Measurements from ENCODE around the gene PGAM5. TPM values are rescaled to one million over a fixed set of nuclear protein-coding genes. Genes with fewer than 3 reads are reported as not detected.

PGAM5 gene
- total and polyA plus RNA-seq, 3 donors from 2014 or later, result 37.2 to 48.0 (median 40.9) TPM

DNA sequence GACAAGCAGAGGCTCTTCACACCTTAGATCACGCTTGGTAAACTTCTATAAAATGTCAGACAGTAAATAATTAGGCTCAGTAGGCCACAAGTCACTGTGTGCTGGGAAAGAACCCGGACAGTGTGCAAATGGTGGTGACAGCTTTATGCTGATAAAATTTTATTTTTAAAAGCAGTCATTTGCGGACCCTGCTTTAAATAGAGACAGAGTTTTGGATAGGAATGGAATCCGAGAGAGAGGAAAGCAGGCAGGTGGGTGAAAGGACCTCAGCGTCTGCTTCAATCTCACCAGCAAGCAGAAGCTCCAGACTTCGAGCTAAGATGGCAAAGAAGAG lies 29.6 kb downstream of the PGAM5 start:
- 86 to 90% methylated on average over 6 of the region's 6 CpGs for WGBS, 2 donors
- Histone ChIP-seq H3K36me3 (ENCODE audit: low read depth, missing control alignments) (no peaks in the 10 kb centered on the region), H3K4me3 (no peak overlapping the region), H3K27me3 (no peaks in the 10 kb centered on the region), H3K9me3 (no peaks in the 10 kb centered on the region), H3K4me1 (no peaks in the 10 kb centered on the region), H3K27ac (no peak overlapping the region)
- intact Hi-C loops (cut with DNase I; ENCODE audit: low total_unique reads), result no loop called here
- TF ChIP-seq POLR2A (IDR thresholded peaks at IDR 0.05), result no peak
- TF ChIP-seq, protein P1, sequence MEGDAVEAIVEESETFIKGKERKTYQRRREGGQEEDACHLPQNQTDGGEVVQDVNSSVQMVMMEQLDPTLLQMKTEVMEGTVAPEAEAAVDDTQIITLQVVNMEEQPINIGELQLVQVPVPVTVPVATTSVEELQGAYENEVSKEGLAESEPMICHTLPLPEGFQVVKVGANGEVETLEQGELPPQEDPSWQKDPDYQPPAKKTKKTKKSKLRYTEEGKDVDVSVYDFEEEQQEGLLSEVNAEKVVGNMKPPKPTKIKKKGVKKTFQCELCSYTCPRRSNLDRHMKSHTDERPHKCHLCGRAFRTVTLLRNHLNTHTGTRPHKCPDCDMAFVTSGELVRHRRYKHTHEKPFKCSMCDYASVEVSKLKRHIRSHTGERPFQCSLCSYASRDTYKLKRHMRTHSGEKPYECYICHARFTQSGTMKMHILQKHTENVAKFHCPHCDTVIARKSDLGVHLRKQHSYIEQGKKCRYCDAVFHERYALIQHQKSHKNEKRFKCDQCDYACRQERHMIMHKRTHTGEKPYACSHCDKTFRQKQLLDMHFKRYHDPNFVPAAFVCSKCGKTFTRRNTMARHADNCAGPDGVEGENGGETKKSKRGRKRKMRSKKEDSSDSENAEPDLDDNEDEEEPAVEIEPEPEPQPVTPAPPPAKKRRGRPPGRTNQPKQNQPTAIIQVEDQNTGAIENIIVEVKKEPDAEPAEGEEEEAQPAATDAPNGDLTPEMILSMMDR (IDR thresholded peaks at IDR 0.05), result no peak
- DNase-seq, result no peak

DNA sequence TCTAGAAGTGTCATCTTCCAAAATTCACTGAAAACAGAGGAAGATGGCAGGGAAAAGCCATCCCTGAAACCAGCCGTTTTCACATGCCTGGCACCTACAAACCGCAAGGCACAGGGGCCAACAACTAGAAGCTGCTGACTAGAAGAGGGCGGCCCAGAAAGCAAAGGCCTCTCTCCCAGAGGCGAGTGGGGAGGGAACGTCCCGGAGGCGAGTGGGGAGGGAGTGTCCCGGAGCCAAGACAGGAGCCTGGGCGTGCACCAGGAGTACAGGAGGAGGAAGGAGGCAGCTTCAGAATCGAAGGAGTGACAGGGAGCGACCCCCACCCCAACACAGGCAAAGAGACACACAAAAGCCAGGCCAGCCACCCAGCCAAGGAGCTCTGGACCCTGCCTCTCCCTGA lies 30.0 kb downstream of the PGAM5 start:
- DNase-seq, result no peak
- no peaks in the 10 kb centered on the region for H3K4me1 ChIP-seq
- no peaks in the 10 kb centered on the region for H3K36me3 ChIP-seq (ENCODE audit: low read depth, missing control alignments)
- no peak for TF ChIP-seq POLR2A (IDR thresholded peaks at IDR 0.05)
- TF ChIP-seq, protein P1 (IDR thresholded peaks at IDR 0.05), result no peak
- H3K27ac ChIP-seq, result no peak overlapping the region
- no peak overlapping the region for H3K4me3 ChIP-seq
- 86 to 93% methylated on average over 11 of the region's 11 CpGs for WGBS, 2 donors
- intact Hi-C loops (cut with DNase I; ENCODE audit: low total_unique reads), result no loop called here
- H3K27me3 ChIP-seq, result no peaks in the 10 kb centered on the region
- no peaks in the 10 kb centered on the region for H3K9me3 ChIP-seq

DNA sequence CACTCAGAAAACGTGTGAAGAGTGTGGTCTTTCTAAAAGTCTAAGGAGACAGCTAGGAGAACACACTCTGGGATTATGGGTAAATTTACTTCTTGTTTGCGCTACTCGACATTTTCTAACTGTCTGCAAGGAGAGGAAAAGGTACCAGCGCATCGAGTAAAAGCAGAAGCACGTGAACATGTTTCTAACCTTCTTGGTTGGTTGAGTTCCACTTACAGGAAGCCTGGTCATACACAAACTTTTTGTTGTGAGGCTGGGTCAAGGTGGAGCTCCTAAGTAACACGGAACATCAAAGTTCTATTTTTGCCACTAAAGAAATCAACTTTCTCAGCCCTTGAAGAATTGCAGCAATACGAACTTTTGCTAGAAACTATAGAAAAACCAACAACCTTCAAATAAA lies 31.0 kb downstream of the PGAM5 start:
- 90 to 92% methylated on average over 8 of the region's 8 CpGs for WGBS, 2 donors
- H3K4me3 ChIP-seq, result no peak overlapping the region
- H3K36me3 ChIP-seq (ENCODE audit: low read depth, missing control alignments), result no peaks in the 10 kb centered on the region
- H3K27me3 ChIP-seq, result no peaks in the 10 kb centered on the region
- intact Hi-C loops (cut with DNase I; ENCODE audit: low total_unique reads), result no loop called here
- no peak for DNase-seq
- H3K4me1 ChIP-seq, result no peaks in the 10 kb centered on the region
- no peak for TF ChIP-seq POLR2A (IDR thresholded peaks at IDR 0.05)
- TF ChIP-seq, protein P1 (IDR thresholded peaks at IDR 0.05), result no peak
- H3K9me3 ChIP-seq, result no peaks in the 10 kb centered on the region
- no peak overlapping the region for H3K27ac ChIP-seq

DNA sequence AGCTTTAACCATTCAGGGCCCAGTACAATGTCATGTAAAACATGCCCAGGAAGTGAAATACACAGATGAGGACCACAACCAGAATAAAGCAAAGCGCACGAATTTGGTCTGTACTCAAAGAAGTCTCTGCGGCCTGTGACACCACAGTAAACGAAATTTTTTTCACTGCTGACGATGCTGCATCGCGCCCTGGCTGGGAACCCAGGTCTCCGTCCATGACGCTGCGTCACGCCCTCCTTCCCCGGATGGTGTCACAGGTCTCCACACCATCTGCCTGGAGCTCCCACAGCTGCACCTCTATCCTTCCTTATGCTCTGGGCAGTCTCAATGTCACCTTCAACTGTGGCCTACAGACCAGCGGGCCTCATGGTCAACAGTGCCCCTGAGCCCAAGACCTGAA lies 33.2 kb downstream of the PGAM5 start:
- H3K4me3 ChIP-seq, result no peak overlapping the region
- no peaks in the 10 kb centered on the region for H3K4me1 ChIP-seq
- H3K36me3 ChIP-seq (ENCODE audit: low read depth, missing control alignments), result no peaks in the 10 kb centered on the region
- no peaks in the 10 kb centered on the region for H3K9me3 ChIP-seq
- 93 to 95% methylated on average over 13 of the region's 13 CpGs for WGBS, 2 donors
- no peak overlapping the region for H3K27ac ChIP-seq
- no peaks in the 10 kb centered on the region for H3K27me3 ChIP-seq
- intact Hi-C loops (cut with DNase I; ENCODE audit: low total_unique reads), result no loop called here
- DNase-seq, result no peak
- TF ChIP-seq, protein P1 (IDR thresholded peaks at IDR 0.05), result no peak
- no peak for TF ChIP-seq POLR2A (IDR thresholded peaks at IDR 0.05)

DNA sequence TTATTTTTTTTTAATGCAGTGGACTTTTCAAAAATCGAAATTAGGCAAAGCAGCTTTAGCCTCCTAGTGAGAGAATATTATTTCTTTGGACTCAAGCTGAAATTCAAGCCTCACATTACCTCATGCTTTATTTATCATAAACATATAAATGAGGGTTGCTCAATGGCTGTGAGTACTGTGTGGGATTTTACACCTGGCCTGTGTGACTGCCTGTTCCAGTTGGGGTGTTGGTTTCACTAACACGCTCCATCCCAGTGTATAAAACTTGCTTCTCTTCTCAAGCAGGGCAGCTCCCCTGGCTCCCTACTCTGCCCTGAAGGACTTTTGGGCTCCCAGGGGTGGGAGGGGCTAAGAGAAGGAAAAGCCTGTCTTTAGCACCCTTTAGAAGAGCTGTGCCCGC lies 36.0 kb downstream of the PGAM5 start:
- Histone ChIP-seq H3K36me3 (ENCODE audit: low read depth, missing control alignments) (no peaks in the 10 kb centered on the region), H3K4me1 (no peaks in the 10 kb centered on the region), H3K4me3 (no peak overlapping the region), H3K9me3 (no peaks in the 10 kb centered on the region), H3K27ac (no peak overlapping the region), H3K27me3 (no peaks in the 10 kb centered on the region)
- no peak for DNase-seq
- intact Hi-C loops (cut with DNase I; ENCODE audit: low total_unique reads), result no loop called here
- no peak for TF ChIP-seq POLR2A (IDR thresholded peaks at IDR 0.05)
- TF ChIP-seq, protein P1 (IDR thresholded peaks at IDR 0.05), result no peak
- WGBS, 2 donors, result 92 to 96% methylated on average over 3 of the region's 3 CpGs
